ENCODE measurements around the gene MLF2. TPM values are rescaled to one million over a fixed set of nuclear protein-coding genes. Genes with fewer than 3 reads are reported as not detected.

MLF2 gene
- total and polyA plus RNA-seq, 2 of the 13 experiments (the other 11 are each of a cell fraction or from before 2014, with no cell fraction given), result 88.1 to 167 TPM

DNA sequence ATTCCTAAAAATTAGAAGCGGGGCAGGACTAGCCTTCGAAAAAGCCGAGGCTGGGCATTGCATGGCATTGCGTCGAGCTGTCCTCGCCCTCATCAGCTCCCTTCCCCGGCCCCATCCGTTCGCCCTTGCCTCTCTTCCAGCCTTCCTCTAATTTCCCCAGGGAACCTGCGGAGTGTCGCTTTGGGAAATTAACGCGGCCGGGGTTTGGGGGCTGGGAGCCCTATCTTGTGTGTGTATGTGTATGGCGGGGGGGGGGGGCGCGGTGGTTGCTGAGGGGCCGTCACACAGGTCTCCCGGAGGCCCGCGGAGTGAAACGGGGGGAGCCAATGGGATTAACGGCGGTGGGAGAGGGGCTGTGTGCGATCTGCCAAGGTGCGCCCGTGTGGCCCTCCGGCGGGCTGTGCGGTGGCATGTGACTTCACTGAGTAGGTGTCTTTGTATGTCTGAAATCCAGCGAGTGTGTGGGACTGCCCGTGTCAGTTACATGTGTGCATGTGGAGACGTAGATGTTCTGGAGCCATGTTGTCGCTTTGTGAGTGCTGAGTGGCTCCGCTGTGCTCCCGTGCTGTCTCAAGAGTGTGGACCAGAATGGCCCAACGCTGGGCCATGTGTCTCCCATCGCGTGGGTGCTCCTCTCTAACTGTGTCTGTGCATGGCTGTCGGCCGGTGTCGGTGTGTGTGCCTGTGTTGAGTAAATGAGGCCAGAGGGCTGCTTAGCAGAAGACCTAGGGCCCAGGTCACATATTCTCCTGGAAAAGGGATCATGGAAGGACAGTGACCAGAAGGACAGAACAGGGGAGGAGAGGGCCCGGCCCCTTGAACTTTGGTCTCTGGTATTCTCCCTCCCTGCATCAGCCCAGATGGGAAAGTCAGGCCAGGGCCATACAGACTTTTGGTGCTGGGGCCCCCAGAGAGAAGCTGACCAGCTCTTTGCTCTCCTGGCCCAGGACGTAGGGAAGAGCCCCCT is 14.7 kb upstream of the MLF2 start (continued):
- TF ChIP-seq SIX4 (CRISPR knock-in tag; IDR thresholded peaks at IDR 0.05), result no peak
- no peak for TF ChIP-seq SRSF9 (IDR thresholded peaks at IDR 0.05; ENCODE audit: borderline replicate concordance, insufficient read depth, low read depth, low read length, poor library complexity, severe bottlenecking)
- TF ChIP-seq ZNF235 (CRISPR knock-in tag; IDR thresholded peaks at IDR 0.05; ENCODE audit: borderline replicate concordance), result peak; percentile 65; the same call in 1 of the 2 replicates
- no peak for TF ChIP-seq JARID2 (CRISPR knock-in tag; IDR thresholded peaks at IDR 0.05; ENCODE audit: insufficient replicate concordance)
- no peak for TF ChIP-seq KMT2A (CRISPR knock-in tag; IDR thresholded peaks at IDR 0.05)
- peak; percentile 77; the same call in 1 of the 2 replicates for TF ChIP-seq MYC (CRISPR knock-in tag; IDR thresholded peaks at IDR 0.05; ENCODE audit: borderline replicate concordance)
- TF ChIP-seq ZNF652 (CRISPR knock-in tag; IDR thresholded peaks at IDR 0.05; ENCODE audit: borderline replicate concordance, low read depth), result no peak
- TF ChIP-seq, protein P1, sequence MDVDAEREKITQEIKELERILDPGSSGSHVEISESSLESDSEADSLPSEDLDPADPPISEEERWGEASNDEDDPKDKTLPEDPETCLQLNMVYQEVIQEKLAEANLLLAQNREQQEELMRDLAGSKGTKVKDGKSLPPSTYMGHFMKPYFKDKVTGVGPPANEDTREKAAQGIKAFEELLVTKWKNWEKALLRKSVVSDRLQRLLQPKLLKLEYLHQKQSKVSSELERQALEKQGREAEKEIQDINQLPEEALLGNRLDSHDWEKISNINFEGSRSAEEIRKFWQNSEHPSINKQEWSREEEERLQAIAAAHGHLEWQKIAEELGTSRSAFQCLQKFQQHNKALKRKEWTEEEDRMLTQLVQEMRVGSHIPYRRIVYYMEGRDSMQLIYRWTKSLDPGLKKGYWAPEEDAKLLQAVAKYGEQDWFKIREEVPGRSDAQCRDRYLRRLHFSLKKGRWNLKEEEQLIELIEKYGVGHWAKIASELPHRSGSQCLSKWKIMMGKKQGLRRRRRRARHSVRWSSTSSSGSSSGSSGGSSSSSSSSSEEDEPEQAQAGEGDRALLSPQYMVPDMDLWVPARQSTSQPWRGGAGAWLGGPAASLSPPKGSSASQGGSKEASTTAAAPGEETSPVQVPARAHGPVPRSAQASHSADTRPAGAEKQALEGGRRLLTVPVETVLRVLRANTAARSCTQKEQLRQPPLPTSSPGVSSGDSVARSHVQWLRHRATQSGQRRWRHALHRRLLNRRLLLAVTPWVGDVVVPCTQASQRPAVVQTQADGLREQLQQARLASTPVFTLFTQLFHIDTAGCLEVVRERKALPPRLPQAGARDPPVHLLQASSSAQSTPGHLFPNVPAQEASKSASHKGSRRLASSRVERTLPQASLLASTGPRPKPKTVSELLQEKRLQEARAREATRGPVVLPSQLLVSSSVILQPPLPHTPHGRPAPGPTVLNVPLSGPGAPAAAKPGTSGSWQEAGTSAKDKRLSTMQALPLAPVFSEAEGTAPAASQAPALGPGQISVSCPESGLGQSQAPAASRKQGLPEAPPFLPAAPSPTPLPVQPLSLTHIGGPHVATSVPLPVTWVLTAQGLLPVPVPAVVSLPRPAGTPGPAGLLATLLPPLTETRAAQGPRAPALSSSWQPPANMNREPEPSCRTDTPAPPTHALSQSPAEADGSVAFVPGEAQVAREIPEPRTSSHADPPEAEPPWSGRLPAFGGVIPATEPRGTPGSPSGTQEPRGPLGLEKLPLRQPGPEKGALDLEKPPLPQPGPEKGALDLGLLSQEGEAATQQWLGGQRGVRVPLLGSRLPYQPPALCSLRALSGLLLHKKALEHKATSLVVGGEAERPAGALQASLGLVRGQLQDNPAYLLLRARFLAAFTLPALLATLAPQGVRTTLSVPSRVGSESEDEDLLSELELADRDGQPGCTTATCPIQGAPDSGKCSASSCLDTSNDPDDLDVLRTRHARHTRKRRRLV (CRISPR knock-in tag; IDR thresholded peaks at IDR 0.05), result no peak
- TF ChIP-seq ARNT (IDR thresholded peaks at IDR 0.05), result no peak
- TF ChIP-seq, protein P2, sequence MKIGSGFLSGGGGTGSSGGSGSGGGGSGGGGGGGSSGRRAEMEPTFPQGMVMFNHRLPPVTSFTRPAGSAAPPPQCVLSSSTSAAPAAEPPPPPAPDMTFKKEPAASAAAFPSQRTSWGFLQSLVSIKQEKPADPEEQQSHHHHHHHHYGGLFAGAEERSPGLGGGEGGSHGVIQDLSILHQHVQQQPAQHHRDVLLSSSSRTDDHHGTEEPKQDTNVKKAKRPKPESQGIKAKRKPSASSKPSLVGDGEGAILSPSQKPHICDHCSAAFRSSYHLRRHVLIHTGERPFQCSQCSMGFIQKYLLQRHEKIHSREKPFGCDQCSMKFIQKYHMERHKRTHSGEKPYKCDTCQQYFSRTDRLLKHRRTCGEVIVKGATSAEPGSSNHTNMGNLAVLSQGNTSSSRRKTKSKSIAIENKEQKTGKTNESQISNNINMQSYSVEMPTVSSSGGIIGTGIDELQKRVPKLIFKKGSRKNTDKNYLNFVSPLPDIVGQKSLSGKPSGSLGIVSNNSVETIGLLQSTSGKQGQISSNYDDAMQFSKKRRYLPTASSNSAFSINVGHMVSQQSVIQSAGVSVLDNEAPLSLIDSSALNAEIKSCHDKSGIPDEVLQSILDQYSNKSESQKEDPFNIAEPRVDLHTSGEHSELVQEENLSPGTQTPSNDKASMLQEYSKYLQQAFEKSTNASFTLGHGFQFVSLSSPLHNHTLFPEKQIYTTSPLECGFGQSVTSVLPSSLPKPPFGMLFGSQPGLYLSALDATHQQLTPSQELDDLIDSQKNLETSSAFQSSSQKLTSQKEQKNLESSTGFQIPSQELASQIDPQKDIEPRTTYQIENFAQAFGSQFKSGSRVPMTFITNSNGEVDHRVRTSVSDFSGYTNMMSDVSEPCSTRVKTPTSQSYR (CRISPR knock-in tag; IDR thresholded peaks at IDR 0.05; ENCODE audit: borderline replicate concordance), result no peak
- TF ChIP-seq ZNF121 (CRISPR knock-in tag; IDR thresholded peaks at IDR 0.05), result peak; percentile 9; the same call in 1 of the 2 replicates
- TF ChIP-seq, protein P3, sequence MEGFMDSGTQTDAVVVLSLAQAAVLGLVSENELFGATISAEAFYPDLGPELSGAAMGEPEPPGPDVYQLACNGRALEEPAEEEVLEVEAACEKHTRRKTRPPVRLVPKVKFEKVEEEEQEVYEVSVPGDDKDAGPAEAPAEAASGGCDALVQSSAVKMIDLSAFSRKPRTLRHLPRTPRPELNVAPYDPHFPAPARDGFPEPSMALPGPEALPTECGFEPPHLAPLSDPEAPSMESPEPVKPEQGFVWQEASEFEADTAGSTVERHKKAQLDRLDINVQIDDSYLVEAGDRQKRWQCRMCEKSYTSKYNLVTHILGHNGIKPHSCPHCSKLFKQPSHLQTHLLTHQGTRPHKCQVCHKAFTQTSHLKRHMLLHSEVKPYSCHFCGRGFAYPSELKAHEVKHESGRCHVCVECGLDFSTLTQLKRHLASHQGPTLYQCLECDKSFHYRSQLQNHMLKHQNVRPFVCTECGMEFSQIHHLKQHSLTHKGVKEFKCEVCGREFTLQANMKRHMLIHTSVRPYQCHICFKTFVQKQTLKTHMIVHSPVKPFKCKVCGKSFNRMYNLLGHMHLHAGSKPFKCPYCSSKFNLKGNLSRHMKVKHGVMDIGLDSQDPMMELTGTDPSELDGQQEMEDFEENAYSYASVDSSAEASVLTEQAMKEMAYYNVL (CRISPR knock-in tag; IDR thresholded peaks at IDR 0.05; ENCODE audit: borderline replicate concordance), result peak; percentile 72; the same call in 1 of the 2 replicates
- TF ChIP-seq TCF7 (IDR thresholded peaks at IDR 0.05; ENCODE audit: low read depth), result no peak
- peak; percentile 63 for TF ChIP-seq PITX1 (CRISPR knock-in tag; IDR thresholded peaks at IDR 0.05)
- TF ChIP-seq, protein P4, sequence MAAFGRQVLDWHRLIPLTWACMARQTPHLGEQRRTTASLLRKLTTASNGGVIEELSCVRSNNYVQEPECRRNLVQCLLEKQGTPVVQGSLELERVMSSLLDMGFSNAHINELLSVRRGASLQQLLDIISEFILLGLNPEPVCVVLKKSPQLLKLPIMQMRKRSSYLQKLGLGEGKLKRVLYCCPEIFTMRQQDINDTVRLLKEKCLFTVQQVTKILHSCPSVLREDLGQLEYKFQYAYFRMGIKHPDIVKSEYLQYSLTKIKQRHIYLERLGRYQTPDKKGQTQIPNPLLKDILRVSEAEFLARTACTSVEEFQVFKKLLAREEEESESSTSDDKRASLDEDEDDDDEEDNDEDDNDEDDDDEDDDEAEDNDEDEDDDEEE (CRISPR knock-in tag; IDR thresholded peaks at IDR 0.05), result 0 out of 2 replicates have a peak, but pooled peaks have one; percentile 30
- TF ChIP-seq ZNF777 (CRISPR knock-in tag; IDR thresholded peaks at IDR 0.05), result no peak; the same call in 1 of the 2 replicates
- no peak for TF ChIP-seq ETV6 (CRISPR knock-in tag; conservative IDR thresholded peaks at IDR 0.05)
